Endothelial cell of umbilical vein (primary cell): ENCODE results near the gene A1BG. TPM values are rescaled to one million over a fixed set of nuclear protein-coding genes. Genes with fewer than 3 reads are reported as not detected.

Source experiments
- BruUV-seq: library from RNA; stranded (reverse); fragments of 400-500 nt; replicated peaks from 2 replicates; lab custom pipeline; 2021; lab: Mats Ljungman, UMichigan
- CTCF ChIA-PET: fragments of 300-600, 350-600 bp; sonication (Branson Sonifier 250); formaldehyde crosslinking; loops from one replicate; lab custom pipeline; 2021; ENCODE audit warnings: antibody characterized with exemption, inconsistent platforms; lab: Charles Lee
- POLR2A ChIA-PET: fragments of 300-600, 350-600 bp; sonication (Branson Sonifier 250); formaldehyde crosslinking; loops from one replicate; lab custom pipeline; 2021; ENCODE audit warnings: antibody characterized with exemption, inconsistent platforms; lab: Charles Lee
- DNase-seq: peaks from one replicate; pipeline ENCODE4 v3.0.0-alpha.2; 2011; ENCODE audit warnings: low read depth, low spot score
- FAIRE-seq: peaks from 2 replicates; lab custom pipeline; 2011; peaks lifted over from hg19 to GRCh38; lab: Jason Lieb, UNC
- H2AFZ ChIP-seq: 2 replicates; pipeline ENCODE4 v1.6.0; 2012; ENCODE audit warnings: low read depth, low read length, control low read depth, inconsistent platforms
- H3K27ac ChIP-seq: 2 replicates; pipeline ENCODE4 v1.5.1; 2011; ENCODE audit warnings: low read depth, mild to moderate bottlenecking, control low read depth, low read length, moderate library complexity; ENCODE audit not compliant: insufficient read depth
- H3K27me3 ChIP-seq, 2 experiments: 2 replicates each; pipeline versions ENCODE4 v1.6.0 to v1.6.1; 2011; ENCODE audit warnings: low read length in 2 of 2, mixed read lengths in 1 of 2; ENCODE audit not compliant: control insufficient read depth in 2 of 2, insufficient read depth in 2 of 2
- H3K36me3 ChIP-seq, 2 experiments: 2 replicates in 1 of 2; 3 replicates in 1 of 2; pipeline ENCODE4 v1.5.1; 2011; ENCODE audit warnings: low read length in 2 of 2, mild to moderate bottlenecking in 1 of 2, moderate library complexity in 1 of 2; ENCODE audit not compliant: control insufficient read depth in 2 of 2, insufficient read depth in 2 of 2; ENCODE audit errors: extremely low read depth in 1 of 2
- H3K4me1 ChIP-seq: 3 replicates; pipeline ENCODE4 v1.5.1; 2011; ENCODE audit warnings: mild to moderate bottlenecking, low read length; ENCODE audit not compliant: control insufficient read depth, insufficient read depth; ENCODE audit errors: extremely low read depth
- H3K4me2 ChIP-seq: 2 replicates; pipeline ENCODE4 v1.6.1; 2011; ENCODE audit warnings: low read length, control low read depth, mixed read lengths; ENCODE audit not compliant: insufficient read depth
- H3K4me3 ChIP-seq, 3 experiments: fragments of 200-600 bp in 1 of 3; sonication (generic), shearing (Covaris generic) in 1 of 3; replicated peaks in 1 of 3; 2 replicates each; pipeline ENCODE4 v1.5.1; 2011 to 2016; ENCODE audit warnings: control low read depth in 3 of 3, low read length in 3 of 3, mild to moderate bottlenecking in 2 of 3, inconsistent platforms in 1 of 3, low read depth in 1 of 3, moderate library complexity in 1 of 3; ENCODE audit not compliant: insufficient read depth in 1 of 3
- H3K79me2 ChIP-seq: 2 replicates; pipeline ENCODE4 v1.6.0; 2012; ENCODE audit warnings: low read length, inconsistent platforms; ENCODE audit not compliant: control insufficient read depth, insufficient read depth
- H3K9ac ChIP-seq: replicated peaks from 2 replicates; pipeline ENCODE3; 2011; ENCODE audit warnings: low read length, control low read depth; ENCODE audit not compliant: insufficient read depth; ENCODE audit errors: extremely low read depth
- H3K9me1 ChIP-seq: replicated peaks from 3 replicates; pipeline ENCODE4 v1.6.0; 2011; ENCODE audit warnings: mild to moderate bottlenecking, low read length; ENCODE audit not compliant: control insufficient read depth, insufficient read depth; ENCODE audit errors: extremely low read depth
- H3K9me3 ChIP-seq: replicated peaks from 2 replicates; pipeline ENCODE4 v1.5.1; 2012; ENCODE audit warnings: low read length, inconsistent platforms; ENCODE audit not compliant: control insufficient read depth, insufficient read depth
- H4K20me1 ChIP-seq: replicated peaks from 2 replicates; pipeline ENCODE3; 2011; ENCODE audit warnings: mild to moderate bottlenecking, low read length; ENCODE audit not compliant: control insufficient read depth, insufficient read depth; ENCODE audit errors: extremely low read depth
- EZH2 ChIP-seq: IDR thresholded peaks from 2 replicates; pipeline ENCODE4 v1.6.1; 2012; ENCODE audit warnings: borderline replicate concordance, low read depth, mild to moderate bottlenecking, moderate library complexity, low read length, inconsistent platforms; ENCODE audit not compliant: severe bottlenecking
- FOS ChIP-seq: IDR thresholded peaks from 2 replicates; pipeline ENCODE4 v1.6.1; 2011; ENCODE audit warnings: mild to moderate bottlenecking, low read length, moderate library complexity, borderline replicate concordance; ENCODE audit not compliant: insufficient read depth
- GATA2 ChIP-seq: IDR thresholded peaks from 2 replicates; pipeline ENCODE4 v1.7.0; 2011; ENCODE audit warnings: low read depth, mild to moderate bottlenecking, moderate library complexity, mixed read lengths, low read length; ENCODE audit not compliant: insufficient read length, insufficient read depth
- JUN ChIP-seq: IDR thresholded peaks from 2 replicates; pipeline ENCODE4 v1.6.1; 2011; ENCODE audit warnings: borderline replicate concordance, low read depth; ENCODE audit not compliant: insufficient read length, insufficient read depth
- MYC ChIP-seq: IDR thresholded peaks from one replicate; pipeline ENCODE4 v1.6.1; 2011; ENCODE audit warnings: mild to moderate bottlenecking, low read depth, low read length
- POLR2A ChIP-seq: IDR thresholded peaks from 2 replicates; pipeline ENCODE4 v1.6.1; 2012; ENCODE audit warnings: low read depth, mild to moderate bottlenecking, control low read depth, low read length
- POLR2AphosphoS5 ChIP-seq: IDR thresholded peaks from 2 replicates; pipeline ENCODE4 v1.6.1; 2012; ENCODE audit warnings: low read depth, mild to moderate bottlenecking, control low read depth, low read length, moderate library complexity; ENCODE audit not compliant: insufficient read depth
- dilution Hi-C: fragments of 300-500 bp; cut with MboI; formaldehyde crosslinking; loops from one replicate; pipeline ENCODE4 v1.15.0; 2019; ENCODE audit warnings: low sequenced_read_pairs; ENCODE audit not compliant: extremely low pct_ligation_motif_present
- intact Hi-C: fragments of 100-400 bp; cut with micrococcal nuclease; formaldehyde crosslinking; loops from one replicate; pipeline ENCODE4 v1.10.0; 2022
- polyA plus RNA-seq, 4 experiments: library from polyadenylated mRNA; depleted of rRNA in 3 of 4; stranded (reverse) in 3 of 4; unstranded in 1 of 4; fragments of >200 nt; gene quantifications; 2 replicates each; pipeline versions ENCODE4 v1.2.1 to v1.2.3, GENCODE V29; 2011 to 2012; ENCODE audit warnings: missing spikeins in 1 of 4
- total RNA-seq: library from RNA; stranded (reverse); gene quantifications from 2 replicates; pipeline ENCODE4 v1.2.3, GENCODE V29; 2021
- TF ChIP-seq, protein P1 (sequence below), 2 donors: IDR thresholded peaks; 1 replicate in 1 of 2; 2 replicates in 1 of 2; pipeline ENCODE4 v1.5.1; 2011; ENCODE audit warnings: low read length in 2 of 2, mild to moderate bottlenecking in 2 of 2, moderate library complexity in 2 of 2, control low read depth in 1 of 2, inconsistent platforms in 1 of 2, low read depth in 1 of 2; ENCODE audit not compliant: insufficient read depth in 1 of 2; ENCODE audit errors: extremely low read depth in 1 of 2
- TF ChIP-seq, protein P2 (sequence below): IDR thresholded peaks from 2 replicates; pipeline ENCODE4 v1.6.1; 2011; ENCODE audit not compliant: insufficient read depth, insufficient read length

The A1BG gene
- total and polyA plus RNA-seq, 2 donors (not counting 3 experiments of a cell fraction or from before 2014, with no cell fraction given): 2.3 to 3.7 TPM

DNA sequence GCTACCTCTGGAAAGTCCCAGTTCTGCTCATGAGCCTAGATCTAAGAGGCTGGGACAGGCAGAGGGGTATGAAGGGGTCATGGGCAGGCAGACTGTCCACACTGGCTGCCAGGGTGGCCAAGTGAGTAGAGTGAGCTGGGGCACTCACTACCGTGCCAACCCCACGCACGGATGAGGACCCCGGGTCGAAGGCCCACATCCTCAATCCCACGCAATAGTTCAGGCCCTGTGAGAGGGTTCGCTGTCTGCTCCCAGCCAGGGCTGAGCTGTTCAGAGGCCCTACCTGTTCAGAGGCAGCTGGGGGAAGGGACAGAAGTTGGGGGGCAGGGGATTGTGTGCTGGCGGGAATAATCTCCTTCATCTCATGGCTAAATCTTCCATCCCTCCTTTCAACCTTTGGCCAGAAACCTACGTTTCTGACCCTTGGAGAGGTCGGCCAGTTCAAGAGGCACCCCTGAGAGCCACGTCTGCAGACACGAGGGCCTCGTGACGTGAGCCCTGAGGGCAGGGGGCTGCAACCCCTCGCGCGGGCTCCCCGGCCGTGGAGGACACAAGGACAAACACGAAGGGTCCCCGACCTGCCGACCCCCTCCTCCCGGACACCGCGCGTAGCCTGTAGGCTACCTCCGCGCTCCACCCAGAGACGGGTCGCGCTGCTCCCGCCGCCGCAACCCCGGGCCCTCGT, 32.7 kb upstream of the A1BG start:
- CTCF ChIA-PET: no interaction called here
- Histone ChIP-seq H3K79me2 (peaks cover 32% of the 10 kb centered on the region), H3K4me1 (peaks cover 17% of the 10 kb centered on the region), H3K9me3 (no peaks in the 10 kb centered on the region), H3K36me3 (peaks cover 0 to 5% of the 10 kb centered on the region in 2 experiments), H3K4me2 (peak overlapping the region; percentile 76), H4K20me1 (peaks cover 2% of the 10 kb centered on the region), H3K4me3 (peak overlapping the region; percentile 42 to 93 (median 67)), H3K9ac (peak overlapping the region; percentile 91), H3K9me1 (no peaks in the 10 kb centered on the region), H2AFZ (peak overlapping the region; percentile 66), H3K27ac (peak overlapping the region; percentile 88), H3K27me3 (no peaks in the 10 kb centered on the region)
- dilution Hi-C loops: no loop called here
- POLR2A ChIA-PET: no interaction called here
- DNase-seq (no peak), FAIRE-seq (no peak)
- BruUV-seq: no TSS peak
- TF ChIP-seq POLR2A (no peak), MYC (no peak), GATA2 (no peak), POLR2AphosphoS5 (no peak), JUN (no peak), EZH2 (no peak), FOS (no peak)
- TF ChIP-seq, protein P1, sequence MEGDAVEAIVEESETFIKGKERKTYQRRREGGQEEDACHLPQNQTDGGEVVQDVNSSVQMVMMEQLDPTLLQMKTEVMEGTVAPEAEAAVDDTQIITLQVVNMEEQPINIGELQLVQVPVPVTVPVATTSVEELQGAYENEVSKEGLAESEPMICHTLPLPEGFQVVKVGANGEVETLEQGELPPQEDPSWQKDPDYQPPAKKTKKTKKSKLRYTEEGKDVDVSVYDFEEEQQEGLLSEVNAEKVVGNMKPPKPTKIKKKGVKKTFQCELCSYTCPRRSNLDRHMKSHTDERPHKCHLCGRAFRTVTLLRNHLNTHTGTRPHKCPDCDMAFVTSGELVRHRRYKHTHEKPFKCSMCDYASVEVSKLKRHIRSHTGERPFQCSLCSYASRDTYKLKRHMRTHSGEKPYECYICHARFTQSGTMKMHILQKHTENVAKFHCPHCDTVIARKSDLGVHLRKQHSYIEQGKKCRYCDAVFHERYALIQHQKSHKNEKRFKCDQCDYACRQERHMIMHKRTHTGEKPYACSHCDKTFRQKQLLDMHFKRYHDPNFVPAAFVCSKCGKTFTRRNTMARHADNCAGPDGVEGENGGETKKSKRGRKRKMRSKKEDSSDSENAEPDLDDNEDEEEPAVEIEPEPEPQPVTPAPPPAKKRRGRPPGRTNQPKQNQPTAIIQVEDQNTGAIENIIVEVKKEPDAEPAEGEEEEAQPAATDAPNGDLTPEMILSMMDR (IDR thresholded peaks at IDR 0.05; ENCODE audit: extremely low read depth in 1 of 2, insufficient read depth in 1 of 2, low read depth in 1 of 2, low read length in 2 of 2): no peak
- TF ChIP-seq, protein P2, sequence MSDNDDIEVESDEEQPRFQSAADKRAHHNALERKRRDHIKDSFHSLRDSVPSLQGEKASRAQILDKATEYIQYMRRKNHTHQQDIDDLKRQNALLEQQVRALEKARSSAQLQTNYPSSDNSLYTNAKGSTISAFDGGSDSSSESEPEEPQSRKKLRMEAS: no peak
- intact Hi-C loops: loop anchor here (2.0 kb wide), 1 partner anchor 15 kb away; no protein-coding TSS in a partner anchor
